HG02759 (cell line): ENCODE data around the gene KIRREL3.

Experiments used
- ATAC-seq: cut with Tn5 transposase; IDR thresholded peaks from one replicate; pipeline ENCODE4 v1.9.1; 2021; ENCODE audit warnings: mild to moderate bottlenecking, moderate library complexity; ENCODE audit not compliant: unreplicated experiment

KIRREL3 gene

DNA sequence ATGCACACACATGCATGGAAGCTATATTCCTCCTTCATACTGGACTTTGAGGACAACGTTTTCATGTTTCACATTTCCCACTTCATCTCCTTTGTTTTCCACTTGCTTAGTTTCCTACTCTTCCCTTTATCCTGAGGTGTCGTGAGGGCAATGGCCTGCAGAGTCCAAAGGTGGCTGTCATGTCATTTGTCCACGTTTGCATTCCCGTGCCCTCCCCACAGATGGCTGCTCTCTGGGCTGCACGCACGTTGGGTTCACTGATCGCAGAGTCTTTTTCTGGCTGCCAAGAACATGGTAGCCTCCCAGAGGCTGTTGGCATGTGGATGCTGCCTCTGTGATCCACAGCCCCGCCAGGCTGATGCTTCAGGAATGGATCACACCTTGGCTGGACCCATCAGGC is 389.1 kb downstream of the KIRREL3 start:
- ATAC-seq, result no peak

DNA sequence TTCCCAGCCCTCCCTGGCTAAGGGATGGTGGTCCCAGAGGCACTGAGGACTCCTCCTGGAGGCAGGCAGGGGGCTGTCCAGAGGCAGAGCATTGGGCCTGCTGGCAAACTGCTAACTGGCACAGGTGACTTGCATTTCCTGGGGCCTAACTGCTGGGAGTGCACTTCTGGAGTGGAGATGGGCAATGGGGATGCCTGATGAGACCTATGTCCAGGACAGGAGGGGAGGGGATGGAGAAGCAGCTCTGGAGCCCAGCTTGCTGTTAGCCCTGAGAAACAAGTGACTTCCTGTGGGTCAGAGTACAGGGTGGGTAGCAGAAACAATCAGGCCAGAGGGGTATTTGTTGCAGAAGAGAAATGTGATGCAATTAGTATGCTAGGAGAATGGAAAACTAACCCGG is 391.9 kb downstream of the KIRREL3 start:
- no peak for ATAC-seq

DNA sequence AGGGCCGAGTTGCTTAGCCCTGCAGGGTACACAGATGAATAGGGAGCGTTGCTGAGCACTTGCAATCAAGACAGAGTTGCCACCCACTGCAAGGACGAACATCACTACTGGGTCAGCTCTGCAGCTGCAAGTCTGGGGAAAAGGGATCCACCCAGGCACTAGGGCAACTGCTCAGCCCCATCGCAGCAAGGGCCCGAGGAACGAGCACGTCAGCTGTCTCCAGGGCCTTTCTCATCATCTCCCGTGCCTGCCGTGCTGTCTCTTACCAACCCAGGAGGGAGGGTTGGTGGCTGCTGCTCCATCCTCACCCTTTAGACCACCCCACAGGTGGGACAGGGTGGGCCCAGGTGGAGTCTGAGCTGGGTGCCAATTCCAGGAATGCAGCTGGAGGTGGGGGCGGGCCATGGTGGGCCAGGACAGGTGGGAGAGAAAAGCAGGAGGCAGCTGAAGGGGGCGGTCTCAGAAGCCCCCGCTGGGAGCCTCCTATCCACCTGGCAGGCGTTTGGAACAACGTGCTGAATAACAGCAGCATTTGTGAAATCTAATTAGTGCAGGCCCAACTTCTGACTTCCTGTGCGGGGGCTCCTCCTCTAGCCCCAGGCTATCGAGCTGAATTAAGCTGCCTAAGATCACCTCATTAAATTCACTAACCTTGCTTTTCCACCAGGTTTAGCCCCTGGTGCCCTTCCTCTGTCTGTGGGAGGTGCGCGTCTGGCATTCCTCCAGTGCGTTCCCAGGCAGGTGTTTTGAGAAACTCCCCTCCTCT is 392.6 kb downstream of the KIRREL3 start:
- ATAC-seq, result no peak

DNA sequence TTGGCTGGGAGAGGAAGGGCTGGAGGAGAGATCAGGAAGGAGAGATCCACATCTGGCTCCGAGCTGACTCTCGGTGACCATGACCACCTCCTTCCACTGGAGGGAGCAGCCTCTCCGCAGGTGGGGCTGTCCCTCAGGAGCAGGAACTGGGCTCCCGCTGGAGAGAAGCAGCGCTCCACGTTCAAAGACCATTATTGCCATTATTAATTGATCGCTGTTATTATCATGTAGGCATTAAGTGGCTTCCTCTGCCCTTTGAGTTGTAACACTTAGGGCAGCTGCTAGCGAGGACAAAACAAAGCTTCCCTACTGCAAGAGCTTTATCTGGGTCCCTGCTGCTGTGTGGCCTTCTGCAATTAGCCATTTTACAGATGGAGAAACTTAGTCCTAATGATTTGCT is 393.2 kb downstream of the KIRREL3 start:
- ATAC-seq, result peak; percentile 62

- no peak for ATAC-seq
These were observed 394.1 kb downstream of the KIRREL3 start for GRCh38 chr11:126606484-126606883.

- no peak for ATAC-seq
These were observed 396.1 kb downstream of the KIRREL3 start for GRCh38 chr11:126604461-126604860.

DNA sequence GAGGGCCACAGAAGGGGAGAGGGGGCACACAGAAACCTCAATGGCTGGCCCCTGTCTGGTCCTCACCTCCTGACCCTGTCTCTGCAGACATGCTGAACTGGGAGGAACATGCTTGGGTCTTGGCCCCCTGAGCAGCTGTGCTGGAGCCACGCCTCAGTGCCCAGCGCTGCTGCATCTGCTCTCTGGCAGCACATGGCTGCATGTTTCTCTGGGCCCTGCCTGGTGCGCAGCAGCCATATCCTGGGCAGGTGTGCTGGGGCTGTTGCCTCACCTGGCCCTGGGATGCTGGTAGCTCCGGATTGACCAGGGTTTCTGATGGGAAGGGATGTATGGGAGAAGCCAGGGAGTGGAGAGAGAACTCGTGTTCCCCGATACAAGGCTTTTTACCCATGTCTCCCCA is 397.1 kb downstream of the KIRREL3 start:
- ATAC-seq, result no peak

DNA sequence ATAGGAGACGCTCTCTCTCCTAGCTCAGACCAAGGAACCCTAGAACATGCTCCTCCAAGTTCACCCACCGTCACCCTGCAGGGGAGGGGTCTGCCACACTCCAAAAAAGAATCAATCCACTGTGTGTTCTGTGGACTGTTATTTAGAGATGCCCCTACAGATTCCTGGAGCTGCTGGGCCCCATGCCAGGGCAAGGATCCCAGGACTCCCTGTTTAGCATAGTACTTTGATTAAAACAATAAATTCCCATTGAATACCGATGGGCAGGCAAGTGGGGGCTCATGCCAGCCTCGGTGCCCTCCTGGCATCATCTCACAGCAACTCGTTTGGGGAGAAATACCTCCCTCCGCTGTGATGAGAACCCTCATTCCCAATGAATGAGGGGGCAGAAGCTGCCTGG is 397.6 kb downstream of the KIRREL3 start:
- ATAC-seq, result no peak

DNA sequence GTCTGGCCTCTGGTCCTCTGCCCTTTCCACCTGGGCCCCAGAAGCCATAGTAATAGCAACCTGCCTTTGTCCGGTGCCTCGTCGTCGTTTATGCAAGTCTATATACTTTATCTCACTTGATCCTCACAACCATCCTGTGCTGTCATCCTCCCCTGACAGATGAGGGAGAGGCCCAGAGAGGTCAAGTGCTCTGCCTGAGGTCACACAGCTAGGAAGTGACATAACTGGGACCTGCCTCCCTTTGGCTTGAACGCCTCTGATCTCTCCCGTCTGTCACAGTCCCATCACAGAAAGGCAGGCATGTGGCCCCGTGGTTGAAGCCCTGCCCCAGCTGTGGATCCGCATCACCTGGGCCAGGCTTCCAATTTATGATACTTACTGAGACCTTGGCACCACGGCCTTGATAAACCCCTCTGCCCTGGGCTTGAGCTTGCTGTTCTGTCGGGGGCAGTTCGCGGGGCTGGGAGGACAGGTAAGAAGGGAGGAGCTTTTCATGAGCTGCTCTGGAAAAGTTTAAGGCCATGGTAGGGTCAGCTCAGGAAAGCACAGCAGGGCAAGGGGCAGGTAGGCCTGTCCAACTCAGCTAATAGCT is 398.1 kb downstream of the KIRREL3 start:
- ATAC-seq, result no peak

DNA sequence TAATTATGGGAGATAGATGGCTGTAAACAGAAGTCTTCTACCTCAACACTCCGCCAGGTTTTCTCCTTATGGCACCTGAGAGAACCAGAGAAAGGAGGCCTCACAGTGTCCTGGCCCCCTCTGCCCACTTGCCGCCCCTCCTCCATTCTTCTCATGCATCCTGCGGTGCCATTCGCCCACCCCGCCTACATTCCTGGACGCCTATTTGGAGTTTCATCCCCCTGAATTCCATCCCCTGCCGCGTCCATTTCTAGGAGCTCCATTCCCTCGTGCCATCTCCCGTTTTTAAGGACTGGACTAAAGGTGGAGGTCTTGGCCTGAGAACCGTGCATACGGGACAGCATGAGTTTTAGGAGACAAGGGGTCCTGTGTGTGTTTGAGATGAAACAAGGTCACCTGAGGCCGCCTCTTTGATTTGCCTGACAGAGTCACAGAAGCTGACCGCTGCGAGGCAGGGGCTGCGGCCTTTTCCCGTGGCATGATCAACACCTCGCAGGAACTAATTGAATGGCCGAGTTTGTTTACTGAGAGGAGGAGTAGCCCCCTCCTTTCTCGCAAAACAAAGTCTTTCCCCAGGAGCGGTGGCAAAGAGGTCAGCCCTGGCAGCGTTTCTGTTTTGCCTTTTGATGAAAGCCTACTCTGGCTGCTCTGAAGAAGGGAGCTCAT is 398.9 kb downstream of the KIRREL3 start:
- no peak for ATAC-seq

GRCh38 chr11:126601136-126601535 is 399.4 kb downstream of the KIRREL3 start:
- ATAC-seq, result no peak

DNA sequence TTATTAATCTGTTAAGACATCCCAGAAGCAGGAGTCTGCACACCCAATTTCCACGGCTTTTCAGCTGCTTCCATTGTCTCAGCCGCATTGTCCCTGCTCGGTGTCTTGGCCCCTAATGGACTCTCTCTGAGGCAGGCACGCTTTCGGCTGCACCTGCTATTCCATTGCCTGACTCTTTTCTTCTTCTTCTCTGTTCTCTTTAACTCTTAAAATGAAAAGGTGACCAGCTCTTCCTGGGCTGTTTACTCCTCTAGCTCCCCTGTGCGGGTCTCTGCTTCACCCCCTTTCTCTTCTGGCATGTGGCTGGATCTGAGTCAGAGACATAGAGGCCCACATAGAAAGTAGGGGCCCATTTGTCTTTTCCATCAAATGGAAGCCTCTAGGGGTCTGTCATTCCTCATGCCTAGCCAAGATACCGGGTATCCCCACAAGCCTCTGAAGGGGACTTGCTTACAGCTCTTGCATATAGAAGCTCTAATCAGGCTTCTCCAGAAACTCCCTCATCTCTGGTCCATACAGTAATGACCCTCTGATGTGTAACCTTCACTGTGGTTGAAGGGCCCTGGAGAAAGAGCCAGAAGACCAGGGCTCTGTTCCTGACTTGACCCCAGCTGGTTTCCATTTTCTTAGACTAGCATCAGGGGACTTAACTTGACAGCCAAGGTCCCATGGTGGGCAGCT is 401.2 kb downstream of the KIRREL3 start:
- no peak for ATAC-seq

DNA sequence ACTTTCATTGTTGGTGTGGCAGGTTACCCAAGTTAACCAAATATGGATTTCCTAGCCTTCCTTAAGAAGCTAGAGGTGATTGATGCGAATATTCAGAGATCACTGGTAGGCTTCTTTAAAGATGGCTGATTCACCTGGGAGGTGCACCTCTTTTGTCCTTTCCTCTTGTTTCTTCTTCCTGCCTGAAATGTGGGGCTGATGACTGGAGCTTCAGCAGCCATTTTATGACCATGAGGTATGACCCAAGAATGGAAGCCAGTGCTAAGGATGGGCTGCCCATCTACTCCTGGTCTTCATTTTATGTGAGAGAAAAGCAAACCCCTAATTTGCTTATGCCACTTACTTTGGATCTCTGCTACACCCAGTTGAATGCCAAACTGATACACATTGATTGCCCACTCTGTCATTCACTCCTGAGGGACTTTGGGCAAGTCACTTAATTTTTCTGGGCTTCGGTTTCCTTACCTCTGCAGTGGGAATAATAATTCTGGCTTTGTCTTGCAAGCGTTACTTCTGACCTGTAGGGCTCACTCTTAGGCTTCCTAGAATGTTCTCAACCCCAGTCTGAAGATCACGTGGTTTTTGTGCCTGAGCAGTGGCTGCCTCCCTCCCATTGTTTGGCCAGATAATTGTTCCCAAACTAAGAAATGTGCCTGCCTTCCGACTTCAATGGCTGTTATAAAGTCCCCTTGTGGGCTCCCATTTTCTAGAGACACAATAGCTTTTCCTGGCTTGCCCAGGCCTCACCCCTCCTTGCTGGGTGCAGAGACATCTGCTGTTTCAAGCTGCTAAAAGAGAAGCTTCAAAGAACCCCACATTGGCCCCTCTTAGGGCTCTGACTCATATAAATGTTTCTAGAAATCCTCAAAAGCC is 402.0 kb downstream of the KIRREL3 start:
- ATAC-seq, result no peak

DNA sequence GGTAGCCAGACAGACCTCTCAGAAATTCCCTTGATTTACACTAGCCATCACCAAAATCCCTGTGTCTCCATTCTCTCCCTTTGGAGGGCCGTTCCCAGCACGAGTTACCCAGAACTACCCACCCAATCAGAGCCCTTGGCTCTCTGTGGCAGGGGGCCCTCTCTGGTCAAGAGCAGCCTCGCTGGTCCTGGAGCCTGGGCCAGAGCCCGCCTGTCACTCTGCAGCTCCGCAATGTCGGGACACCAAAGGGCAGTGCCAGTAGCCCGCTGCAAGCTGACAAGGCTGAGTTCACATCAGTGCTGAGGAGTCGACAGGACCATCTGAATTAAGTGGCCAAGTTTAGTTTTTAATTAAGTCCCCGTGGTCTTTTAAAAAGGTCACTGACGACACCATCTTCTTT is 403.5 kb downstream of the KIRREL3 start:
- ATAC-seq, result no peak

DNA sequence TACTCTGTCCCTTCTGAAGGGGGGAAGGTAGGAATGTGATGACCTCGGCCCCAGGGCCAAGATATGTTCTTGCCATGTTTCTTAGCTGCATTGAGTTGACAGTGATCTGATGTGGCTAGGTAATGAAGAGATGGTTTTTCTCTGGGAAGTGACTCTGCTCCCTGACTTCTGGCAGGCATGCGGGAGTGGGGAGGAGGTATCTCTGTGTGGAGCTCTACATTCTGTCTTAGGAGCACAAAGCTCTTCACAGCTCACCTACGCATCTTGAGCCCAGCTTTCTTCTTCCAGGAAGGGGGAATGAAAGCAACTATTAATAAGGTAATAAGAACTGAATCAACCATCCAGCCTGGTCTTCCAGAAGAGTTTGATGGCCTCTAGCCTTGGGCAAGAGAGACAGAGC is 404.1 kb downstream of the KIRREL3 start:
- no peak for ATAC-seq

GRCh38 chr11:126595560-126595959 is 405.0 kb downstream of the KIRREL3 start:
- ATAC-seq, result no peak

DNA sequence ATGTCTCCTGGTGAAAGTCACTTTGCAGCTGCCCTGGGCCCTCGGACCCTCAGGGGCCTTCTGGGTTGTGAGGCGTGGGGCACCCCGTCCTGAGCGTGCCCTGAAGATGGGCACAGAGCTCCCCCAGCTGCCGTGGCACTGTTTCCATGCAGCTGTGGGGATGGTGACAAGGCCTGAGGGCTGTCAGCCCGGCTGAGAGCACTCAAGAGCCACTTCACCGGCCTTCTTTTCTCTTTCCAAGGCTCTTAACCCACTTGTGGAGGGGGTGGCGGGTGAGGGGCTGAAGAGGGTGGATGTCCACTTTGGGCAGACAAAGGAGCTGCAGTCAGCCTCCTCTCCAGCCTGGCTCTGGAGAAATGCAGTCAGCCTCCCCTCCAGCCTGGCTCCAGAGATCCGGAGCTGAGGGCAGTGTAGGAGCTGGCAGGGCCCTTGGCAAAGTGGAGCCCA is 405.6 kb downstream of the KIRREL3 start:
- ATAC-seq, result no peak

DNA sequence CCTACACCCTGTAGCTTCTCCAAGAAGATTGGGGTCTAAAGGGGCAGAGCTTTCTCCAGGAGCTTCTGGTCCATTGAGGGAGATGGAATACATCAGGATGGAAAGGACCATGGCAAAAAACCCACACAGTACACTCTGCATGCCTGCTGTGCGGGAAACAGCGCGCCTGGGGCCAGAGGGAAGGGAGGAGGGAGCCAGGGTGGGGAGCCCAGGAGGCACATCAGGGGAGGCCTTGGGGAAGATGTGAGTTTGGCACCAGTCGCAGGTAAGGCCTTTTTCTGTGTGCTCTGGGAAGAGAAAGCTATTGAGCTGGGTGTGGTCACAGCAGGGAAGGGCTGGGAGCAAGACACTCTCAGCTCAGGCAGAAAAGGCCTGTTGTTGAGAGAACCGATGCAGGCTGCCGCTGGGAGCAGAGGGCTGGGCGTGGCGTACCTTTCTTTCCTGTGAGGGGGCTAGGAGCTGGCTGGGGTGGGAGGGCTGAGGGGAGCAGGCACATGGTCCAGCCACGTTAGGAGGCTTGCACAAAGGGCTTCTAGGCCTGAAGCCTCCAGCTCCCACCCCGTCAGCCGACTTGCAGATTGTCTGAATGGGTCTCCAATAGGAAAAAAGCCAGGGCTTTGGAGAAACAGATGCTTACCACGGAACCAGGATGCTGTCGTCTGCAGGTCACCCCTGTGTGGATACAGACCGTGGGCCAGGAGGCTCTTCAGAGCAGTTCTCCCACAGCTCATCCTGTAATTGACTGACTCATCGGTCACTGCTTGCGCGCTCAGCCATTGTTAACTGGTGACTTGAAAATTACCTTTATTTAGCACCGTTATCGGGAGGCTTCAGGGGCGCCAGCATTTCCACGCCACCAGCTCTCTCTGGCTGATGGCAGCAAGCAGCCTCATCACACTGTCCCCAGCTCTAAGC is 407.8 kb downstream of the KIRREL3 start:
- no peak for ATAC-seq

DNA sequence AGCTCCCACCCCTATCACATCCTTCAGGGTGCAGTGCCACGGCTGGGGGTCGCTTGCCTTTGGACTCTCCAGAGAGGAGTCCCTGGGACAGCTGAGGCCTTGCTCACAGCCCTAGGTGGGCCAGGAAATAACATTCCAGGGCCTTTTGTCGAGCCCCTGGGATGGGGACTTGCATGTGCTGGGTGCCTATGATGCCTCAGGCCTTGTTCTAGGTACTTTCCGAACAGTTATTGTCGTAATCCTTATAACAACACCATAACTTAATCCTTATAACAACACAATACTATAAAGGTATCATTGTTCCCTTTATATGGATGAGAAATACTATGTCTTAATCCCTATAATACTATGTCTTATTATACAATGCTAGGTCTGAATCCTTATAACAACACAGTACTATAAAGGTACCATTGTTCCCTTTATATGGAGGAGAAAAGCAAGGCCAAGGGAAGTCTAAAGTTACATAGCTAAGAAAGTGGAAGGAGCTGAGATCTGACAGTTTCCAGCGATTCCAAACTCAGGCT is 408.5 kb downstream of the KIRREL3 start:
- no peak for ATAC-seq

DNA sequence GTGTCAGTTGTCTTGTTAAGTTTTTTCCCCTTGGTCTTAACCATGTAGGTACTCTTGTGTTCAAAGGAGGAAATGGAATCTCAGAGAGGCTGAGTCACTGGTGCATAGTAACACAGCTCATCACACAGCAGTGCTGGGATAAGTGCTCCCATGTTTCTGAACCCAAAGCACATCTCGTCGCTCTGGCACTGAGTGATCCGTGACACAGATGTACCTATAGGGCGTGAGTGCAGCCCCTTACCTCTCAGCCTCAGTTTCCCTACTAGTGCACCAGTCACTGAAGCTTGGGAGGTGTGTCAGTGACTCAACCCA is 411.1 kb downstream of the KIRREL3 start:
- ATAC-seq, result no peak
